Common myeloid progenitor, CD34-positive (primary cell): ENCODE results near the gene SASH1.

Experiments used
- CTCF ChIA-PET: fragments of 350-600 bp; sonication (Branson Sonifier 250); formaldehyde crosslinking; loops from one replicate; lab custom pipeline; 2021; ENCODE audit warnings: antibody characterized with exemption; lab: Charles Lee
- POLR2A ChIA-PET: fragments of 350-600 bp; sonication (Branson Sonifier 250); formaldehyde crosslinking; loops from one replicate; lab custom pipeline; 2021; ENCODE audit warnings: antibody characterized with exemption; lab: Charles Lee
- DNase-seq, 3 donors: peaks; one replicate each; pipeline versions ENCODE4 v3.0.0 to v3.0.0-alpha.2; 2013
- H3K27ac ChIP-seq, 2 experiments: 1 replicate in 1 of 2; 2 replicates in 1 of 2; pipeline ENCODE4 v1.7.0; 2013; ENCODE audit warnings: inconsistent platforms in 2 of 2, low read length in 2 of 2, mild to moderate bottlenecking in 2 of 2, low read depth in 1 of 2, moderate library complexity in 1 of 2; ENCODE audit not compliant: severe bottlenecking in 2 of 2, insufficient read depth in 1 of 2, poor library complexity in 1 of 2
- H3K27me3 ChIP-seq, 5 experiments: replicated peaks in 2 of 5; 1 replicate in 3 of 5; 2 replicates in 2 of 5; pipeline versions ENCODE4 v1.6.1 to v1.7.0; 2013; ENCODE audit warnings: low read length in 4 of 5, mild to moderate bottlenecking in 2 of 5, moderate library complexity in 2 of 5, inconsistent platforms in 1 of 5; ENCODE audit not compliant: insufficient read depth in 5 of 5, control insufficient read depth in 4 of 5
- H3K36me3 ChIP-seq, 4 experiments: 1 replicate in 2 of 4; 2 replicates in 2 of 4; pipeline versions ENCODE4 v1.6.1 to v1.7.0; 2013; ENCODE audit warnings: low read length in 3 of 4, control low read depth in 1 of 4, mild to moderate bottlenecking in 1 of 4; ENCODE audit not compliant: control insufficient read depth in 4 of 4, insufficient read depth in 4 of 4
- H3K4me1 ChIP-seq, 4 experiments: 1 replicate in 3 of 4; 2 replicates in 1 of 4; pipeline versions ENCODE4 v1.6.1 to v1.7.1; 2013; ENCODE audit warnings: low read length in 3 of 4, mild to moderate bottlenecking in 3 of 4, control low read depth in 1 of 4, inconsistent platforms in 1 of 4, moderate library complexity in 1 of 4; ENCODE audit not compliant: control insufficient read depth in 4 of 4, insufficient read depth in 4 of 4; ENCODE audit errors: control extremely low read depth in 1 of 4
- H3K4me3 ChIP-seq, 7 experiments: 1 replicate in 4 of 7; 2 replicates in 3 of 7; pipeline versions ENCODE4 v1.5.1 to v1.7.0; 2013; ENCODE audit warnings: mild to moderate bottlenecking in 7 of 7, low read length in 6 of 7, moderate library complexity in 6 of 7, inconsistent platforms in 2 of 7, low read depth in 2 of 7, control low read depth in 1 of 7; ENCODE audit not compliant: insufficient read depth in 4 of 7, control insufficient read depth in 1 of 7; ENCODE audit errors: extremely low read depth in 1 of 7
- H3K9me3 ChIP-seq, 5 experiments: 1 replicate in 4 of 5; 2 replicates in 1 of 5; pipeline versions ENCODE4 v1.6.1 to v1.7.1; 2013; ENCODE audit warnings: low read length in 4 of 5, mild to moderate bottlenecking in 2 of 5, inconsistent platforms in 1 of 5, low read depth in 1 of 5, moderate library complexity in 1 of 5; ENCODE audit not compliant: control insufficient read depth in 4 of 5, insufficient read depth in 2 of 5; ENCODE audit errors: control extremely low read depth in 1 of 5
- WGBS: methylation state at CpG from one replicate; pipeline ENCODE4 v1.1.5; 2013; ENCODE audit not compliant: insufficient coverage; 5-methylcytosine and 5-hydroxymethylcytosine counted together

The SASH1 gene

DNA sequence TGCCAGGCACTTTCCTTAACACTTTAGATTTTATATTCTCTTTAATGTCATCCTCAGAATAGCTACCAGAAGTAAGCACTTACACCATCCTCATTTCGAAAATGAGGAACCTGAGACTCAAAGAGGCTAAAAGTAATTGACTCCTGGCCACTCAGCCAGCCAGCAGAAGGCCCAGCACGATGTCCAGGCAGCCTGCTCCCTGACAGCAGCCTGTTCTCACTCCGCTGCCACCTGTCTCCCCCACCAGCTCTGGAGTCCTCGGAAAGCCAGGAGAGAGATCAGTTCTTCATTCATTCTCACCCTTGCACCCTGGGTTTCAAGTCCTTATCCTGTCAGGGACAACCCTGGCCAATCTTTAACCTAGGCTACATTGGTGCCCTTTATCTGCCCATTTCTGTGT lies 174.0 kb downstream of the SASH1 start:
- 70% methylated on average over 2 of the region's 4 CpGs for WGBS
- CTCF ChIA-PET: no interaction called here
- Histone ChIP-seq H3K27me3 (peaks cover 0 to 11% (median 0%) of the 10 kb centered on the region in 5 experiments), H3K9me3 (peaks cover 0 to 4% (median 0%) of the 10 kb centered on the region in 5 experiments), H3K4me1 (no peaks in the 10 kb centered on the region), H3K36me3 (no peaks in the 10 kb centered on the region), H3K4me3 (no peak overlapping the region), H3K27ac (no peak overlapping the region)
- POLR2A ChIA-PET: no interaction called here
- no peak for DNase-seq

GRCh38 chr6:148517470-148517869 lies 174.8 kb downstream of the SASH1 start:
- H3K27me3 ChIP-seq: peaks cover 0 to 11% (median 0%) of the 10 kb centered on the region in 5 experiments
- WGBS: 97% methylated on average over 10 of the region's 10 CpGs

GRCh38 chr6:148518511-148519156 lies 176.0 kb downstream of the SASH1 start:
- no peaks in the 10 kb centered on the region for H3K4me1 ChIP-seq
- WGBS: 98% methylated on average over 11 of the region's 12 CpGs
- CTCF ChIA-PET: interaction anchor here (0.6 to 1.5 kb wide), 2 partner anchors 41 to 913 kb away, joined by 3 read pairs; no protein-coding TSS in a partner anchor

More at GRCh38 chr6:148517470-148517869, 174.8 kb downstream of the SASH1 start:
- ChIA-PET POLR2A (no interaction called here), CTCF (interaction anchor here (1.5 kb wide), 1 partner anchor 43 kb away, joined by 3 read pairs; no protein-coding TSS in a partner anchor)
- no peaks in the 10 kb centered on the region for H3K4me1 ChIP-seq
- H3K9me3 ChIP-seq: peaks cover 0 to 4% (median 0%) of the 10 kb centered on the region in 5 experiments
- H3K36me3 ChIP-seq: no peaks in the 10 kb centered on the region
- no peak overlapping the region for H3K27ac ChIP-seq
- no peak overlapping the region for H3K4me3 ChIP-seq
- no peak for DNase-seq

DNA sequence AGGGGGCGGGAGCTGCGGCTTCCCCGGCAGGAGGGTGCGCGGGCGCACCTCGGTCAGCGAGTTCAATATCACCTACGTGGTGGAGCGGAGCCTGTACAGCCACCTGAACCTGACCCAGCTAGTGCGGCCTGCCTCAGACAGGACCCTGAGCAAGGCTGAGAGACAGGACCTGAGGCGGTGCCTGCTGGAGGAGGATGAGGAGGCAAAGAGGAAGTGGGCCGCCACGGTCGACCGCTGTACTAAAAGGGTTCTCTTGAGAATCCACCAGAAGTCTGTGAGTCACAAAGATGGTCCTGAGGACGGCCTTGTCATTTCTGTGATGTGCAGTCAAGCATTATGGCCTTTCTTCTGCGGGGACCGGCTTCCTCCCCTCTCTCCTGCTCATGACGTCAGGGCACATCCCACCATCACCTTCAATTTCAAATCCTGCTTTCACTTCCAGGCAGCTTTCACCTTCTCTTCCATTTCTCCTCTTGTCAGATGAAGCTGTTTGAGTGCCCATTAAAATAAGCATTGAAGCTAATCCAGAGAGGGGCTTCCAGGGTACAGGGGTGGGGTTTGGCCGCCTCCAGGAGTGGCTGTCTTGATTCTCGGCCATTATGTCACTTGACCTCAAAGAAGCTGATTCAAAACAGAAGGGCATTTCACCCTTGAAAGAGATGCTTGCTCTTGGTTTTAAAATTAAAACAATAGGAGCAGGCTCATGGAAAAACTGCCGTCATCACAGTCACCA lies 177.6 kb downstream of the SASH1 start:
- WGBS: 97% methylated on average over 21 of the region's 23 CpGs
- Histone ChIP-seq H3K27me3 (peaks cover 0 to 6% (median 0%) of the 10 kb centered on the region in 5 experiments), H3K4me1 (no peaks in the 10 kb centered on the region), H3K27ac (no peak overlapping the region), H3K9me3 (peaks cover 0 to 4% (median 0%) of the 10 kb centered on the region in 5 experiments), H3K36me3 (no peaks in the 10 kb centered on the region), H3K4me3 (no peak overlapping the region)
- ChIA-PET POLR2A (no interaction called here), CTCF (no interaction called here)
- peak in 2 of 3 donors; percentile 16 to 38 for DNase-seq

More at GRCh38 chr6:148518511-148519156, 176.0 kb downstream of the SASH1 start:
- Histone ChIP-seq H3K27me3 (peaks cover 0 to 7% (median 0%) of the 10 kb centered on the region in 5 experiments), H3K27ac (no peak overlapping the region), H3K36me3 (no peaks in the 10 kb centered on the region), H3K4me3 (no peak overlapping the region), H3K9me3 (peaks cover 0 to 4% (median 0%) of the 10 kb centered on the region in 5 experiments)
- POLR2A ChIA-PET: no interaction called here
- no peak for DNase-seq

DNA sequence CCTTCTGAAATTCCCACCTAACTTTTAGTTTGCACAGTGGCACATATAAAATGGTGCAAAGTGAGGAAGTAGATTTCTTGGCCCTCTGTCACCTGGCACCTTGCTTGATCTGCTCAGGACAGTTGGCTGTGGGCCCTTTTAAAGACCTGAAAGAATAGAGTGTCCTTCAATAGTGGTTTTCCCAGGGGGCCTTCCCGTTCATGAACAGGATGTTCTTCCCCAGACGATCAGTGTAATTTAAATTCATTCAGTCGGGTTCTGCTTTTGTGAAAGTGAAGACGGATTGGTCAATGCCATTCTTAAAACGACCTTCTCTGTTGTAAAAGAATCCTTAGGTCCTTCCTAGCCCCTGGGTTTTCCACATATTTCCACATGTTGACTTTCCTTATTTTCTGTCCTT lies 178.5 kb downstream of the SASH1 start:
- CTCF ChIA-PET: no interaction called here

DNA sequence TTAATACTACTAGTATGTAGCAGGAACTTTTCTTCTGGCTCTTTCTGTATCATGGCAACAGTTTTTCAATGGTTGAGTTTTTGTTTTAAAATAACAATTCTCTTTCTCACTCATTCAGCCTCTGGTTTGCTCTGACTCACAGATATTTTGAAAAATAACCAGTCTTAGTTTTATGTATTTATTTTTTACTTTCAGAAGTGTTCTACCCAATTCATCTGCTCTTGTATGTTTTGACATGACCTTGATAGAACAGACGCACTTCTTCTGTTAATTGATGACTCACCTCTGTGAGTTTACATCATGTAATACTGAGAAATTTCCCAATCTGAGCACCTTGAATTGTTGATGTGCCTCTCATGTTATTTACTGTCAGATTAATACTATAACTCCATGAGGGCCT lies 178.9 kb downstream of the SASH1 start:
- ChIA-PET CTCF (no interaction called here), POLR2A (no interaction called here)
- WGBS: 100% methylated on average over 1 of the region's 1 CpG
- H3K4me3 ChIP-seq: no peak overlapping the region
- peaks cover 0 to 4% (median 0%) of the 10 kb centered on the region in 5 experiments for H3K9me3 ChIP-seq
- no peak for DNase-seq
- no peaks in the 10 kb centered on the region for H3K36me3 ChIP-seq
- no peak overlapping the region for H3K27ac ChIP-seq
- peaks cover 0 to 4% (median 0%) of the 10 kb centered on the region in 5 experiments for H3K27me3 ChIP-seq
- no peaks in the 10 kb centered on the region for H3K4me1 ChIP-seq

More for the DNA sequence above, 178.5 kb downstream of the SASH1 start:
- Histone ChIP-seq H3K9me3 (peaks cover 0 to 4% (median 0%) of the 10 kb centered on the region in 5 experiments), H3K36me3 (no peaks in the 10 kb centered on the region), H3K4me3 (no peak overlapping the region), H3K27ac (no peak overlapping the region), H3K27me3 (peaks cover 0 to 4% (median 0%) of the 10 kb centered on the region in 5 experiments), H3K4me1 (no peaks in the 10 kb centered on the region)
- WGBS: 72% methylated on average over 3 of the region's 5 CpGs
- POLR2A ChIA-PET: no interaction called here
- no peak for DNase-seq

DNA sequence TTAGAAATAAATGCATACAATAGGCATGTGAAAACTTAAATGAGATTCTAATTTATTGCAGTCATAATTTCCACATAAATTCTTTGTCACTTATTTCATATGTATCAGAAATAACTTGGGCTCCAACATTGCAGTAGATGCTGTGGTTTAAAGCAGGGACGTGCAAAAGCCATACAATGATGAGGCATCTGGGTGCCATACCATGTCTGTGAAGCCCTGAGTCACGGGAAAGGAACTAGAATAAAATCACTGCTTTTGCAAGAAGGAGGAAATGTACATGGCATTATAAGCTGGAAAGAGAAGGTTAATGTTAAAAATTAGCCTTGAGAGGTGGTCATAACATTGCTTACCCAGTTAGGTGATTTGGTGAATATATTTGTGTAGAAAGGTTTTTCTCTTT lies 180.4 kb downstream of the SASH1 start:
- 95% methylated on average over 2 of the region's 2 CpGs for WGBS
- POLR2A ChIA-PET: no interaction called here
- H3K4me3 ChIP-seq: no peak overlapping the region
- H3K36me3 ChIP-seq: no peaks in the 10 kb centered on the region
- no peak for DNase-seq
- peaks cover 0 to 6% (median 0%) of the 10 kb centered on the region in 5 experiments for H3K27me3 ChIP-seq
- CTCF ChIA-PET: no interaction called here
- no peak overlapping the region for H3K27ac ChIP-seq
- H3K9me3 ChIP-seq: peaks cover 0 to 4% (median 0%) of the 10 kb centered on the region in 5 experiments
- H3K4me1 ChIP-seq: no peaks in the 10 kb centered on the region
